HK-2 (cell line): Measurements from ENCODE around the gene ITPR1.

Experiments used
- DNase-seq: peaks from one replicate; pipeline ENCODE4 v3.0.0-alpha.2; 2018; ENCODE audit not compliant: unreplicated experiment

The ITPR1 gene

GRCh38 chr3:4643904-4644547 is 150.9 kb downstream of the ITPR1 start:
- DNase-seq = no peak

- no peak for DNase-seq
Measured at GRCh38 chr3:4644951-4645350, 151.8 kb downstream of the ITPR1 start.

DNA sequence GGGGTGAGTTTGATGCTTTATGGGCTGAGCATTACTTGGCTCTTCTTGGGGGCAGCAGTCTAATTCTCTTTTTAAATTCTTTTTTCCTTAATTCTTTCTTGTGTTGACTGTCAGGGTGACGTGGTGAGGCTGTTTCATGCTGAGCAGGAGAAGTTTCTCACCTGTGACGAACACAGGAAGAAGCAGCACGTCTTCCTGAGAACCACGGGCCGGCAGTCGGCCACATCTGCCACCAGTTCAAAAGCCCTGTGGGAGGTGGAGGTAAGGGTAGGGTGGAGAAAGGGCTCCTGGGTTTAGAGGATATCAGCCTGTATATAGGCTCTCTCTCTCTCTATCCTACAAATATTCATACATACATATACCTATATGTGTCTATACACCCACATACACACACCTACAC is 152.3 kb downstream of the ITPR1 start:
- DNase-seq = no peak

- no peak for DNase-seq
Measured at GRCh38 chr3:4647411-4647810, 154.3 kb downstream of the ITPR1 start.

DNA sequence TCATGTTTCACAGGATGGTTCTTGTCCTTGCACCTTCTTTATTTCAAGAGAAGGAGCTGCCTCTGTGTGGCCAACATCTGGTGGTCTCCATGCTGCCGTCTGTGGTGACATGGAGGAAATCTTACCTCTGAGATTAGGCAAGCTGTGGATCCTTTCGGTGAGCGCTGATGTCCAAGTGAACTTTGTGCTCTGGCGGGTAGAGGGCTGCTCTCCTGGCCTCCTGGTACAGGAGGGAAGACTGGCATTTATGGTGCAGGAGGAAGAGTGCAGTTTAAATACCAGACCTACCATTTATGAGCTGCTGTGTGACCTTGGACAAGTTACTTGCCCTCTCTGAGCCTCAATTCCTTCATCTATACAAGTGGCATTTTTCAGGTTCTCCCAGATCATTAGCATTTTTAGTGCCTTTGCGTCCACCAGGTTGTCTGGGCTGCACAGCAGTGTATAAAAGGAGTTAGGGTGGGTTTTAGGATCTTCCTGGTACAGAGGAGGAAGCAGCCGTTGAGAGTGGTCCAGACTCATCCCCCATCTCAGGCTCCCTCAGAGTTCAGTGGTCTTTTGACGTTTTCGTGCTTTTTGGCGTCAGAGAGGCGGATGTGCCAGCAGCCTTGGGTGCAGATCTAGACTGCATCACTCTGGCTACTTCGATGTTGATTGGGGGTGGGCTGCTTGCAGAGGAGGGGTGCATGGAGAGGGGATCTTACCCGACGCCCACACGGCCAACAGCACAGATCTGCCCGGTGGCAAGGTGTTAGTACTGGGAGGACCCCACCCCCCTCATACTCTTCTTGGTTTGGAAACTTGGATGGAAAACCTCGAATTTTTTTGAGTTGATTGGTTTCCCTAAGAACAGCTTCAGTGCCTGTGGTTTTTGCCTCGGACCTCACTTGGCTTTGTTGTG is 162.2 kb downstream of the ITPR1 start:
- DNase-seq = no peak

DNA sequence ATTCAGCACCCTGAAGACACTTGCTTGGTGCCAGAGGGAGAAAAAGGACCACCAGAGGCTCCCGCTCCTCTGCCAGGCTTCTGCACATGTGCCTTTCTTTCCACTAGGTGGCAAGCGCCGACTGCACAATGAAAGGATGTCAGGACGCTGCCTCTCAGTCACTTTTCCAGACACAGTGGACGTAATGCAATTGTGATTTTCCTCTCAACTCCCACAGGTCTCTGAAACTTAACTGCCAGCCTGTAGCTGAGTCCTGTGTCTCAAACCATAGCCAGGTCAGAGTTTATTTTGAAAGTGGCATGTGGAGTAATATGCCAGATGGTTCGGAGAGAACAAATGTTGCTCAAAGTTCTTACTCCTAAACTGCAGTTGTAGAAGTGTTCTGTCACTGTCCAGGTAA is 162.9 kb downstream of the ITPR1 start:
- peak; percentile 39 for DNase-seq

GRCh38 chr3:4656626-4657328 is 163.6 kb downstream of the ITPR1 start:
- no peak for DNase-seq

- no peak for DNase-seq
Measured at GRCh38 chr3:4660936-4661335, 167.8 kb downstream of the ITPR1 start.

GRCh38 chr3:4664412-4664811 is 171.3 kb downstream of the ITPR1 start:
- no peak for DNase-seq

DNA sequence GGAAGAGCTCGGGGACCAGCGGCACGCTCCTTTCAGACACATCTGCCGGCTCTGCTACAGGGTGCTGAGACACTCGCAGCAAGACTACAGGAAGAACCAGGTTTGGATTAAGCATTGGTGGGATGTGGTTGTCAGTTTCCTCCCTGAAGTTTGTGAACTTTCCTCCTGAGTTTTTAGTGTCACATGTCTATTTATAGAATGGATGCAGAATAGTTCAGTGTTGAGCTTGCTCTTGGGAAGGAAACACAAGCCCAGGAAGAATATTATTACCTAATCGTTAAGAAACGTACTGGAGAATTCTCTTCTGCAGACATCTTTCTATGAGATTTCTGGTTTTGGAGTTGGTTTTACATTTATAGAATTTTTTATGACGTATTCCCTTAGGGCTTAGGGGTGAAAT is 172.0 kb downstream of the ITPR1 start:
- DNase-seq = no peak

DNA sequence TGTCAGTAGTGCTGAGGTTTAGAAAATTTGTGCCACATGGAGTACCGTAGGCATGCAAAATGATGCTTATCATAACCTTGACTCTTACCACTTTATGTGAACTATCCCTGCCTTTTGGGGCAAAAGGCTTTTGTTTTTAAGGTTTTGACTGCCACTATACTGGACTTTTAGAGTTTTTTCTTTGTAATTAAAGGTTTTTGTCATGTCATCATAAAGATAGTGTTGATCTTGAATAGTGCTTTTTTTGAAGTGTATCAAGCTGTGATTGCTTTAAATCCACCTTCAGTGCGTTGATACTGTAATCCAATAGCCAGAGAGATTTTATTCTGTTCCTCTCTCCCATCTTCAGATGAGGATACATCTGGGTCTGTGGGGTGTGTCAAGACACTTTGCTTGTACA is 172.9 kb downstream of the ITPR1 start:
- DNase-seq = no peak

DNA sequence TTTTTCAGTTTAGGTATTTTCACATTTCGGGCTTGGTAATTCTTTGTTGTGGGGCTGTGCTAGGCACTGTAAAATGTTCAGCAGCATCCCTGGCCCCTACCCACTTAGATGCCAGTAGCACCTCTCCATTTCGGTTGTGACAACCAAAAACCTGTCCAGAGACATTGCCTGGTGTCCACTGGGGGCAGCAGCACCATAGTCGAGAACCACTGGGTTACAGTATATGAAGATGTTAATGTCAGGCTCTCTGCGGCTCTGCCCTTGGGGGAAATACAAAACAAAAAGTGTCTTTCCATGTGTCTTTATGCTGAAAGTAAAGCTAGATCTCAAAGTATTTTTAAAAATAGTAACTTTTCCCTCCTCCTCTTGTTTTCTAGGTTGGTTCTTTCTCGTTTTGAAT is 177.2 kb downstream of the ITPR1 start:
- DNase-seq = no peak

DNA sequence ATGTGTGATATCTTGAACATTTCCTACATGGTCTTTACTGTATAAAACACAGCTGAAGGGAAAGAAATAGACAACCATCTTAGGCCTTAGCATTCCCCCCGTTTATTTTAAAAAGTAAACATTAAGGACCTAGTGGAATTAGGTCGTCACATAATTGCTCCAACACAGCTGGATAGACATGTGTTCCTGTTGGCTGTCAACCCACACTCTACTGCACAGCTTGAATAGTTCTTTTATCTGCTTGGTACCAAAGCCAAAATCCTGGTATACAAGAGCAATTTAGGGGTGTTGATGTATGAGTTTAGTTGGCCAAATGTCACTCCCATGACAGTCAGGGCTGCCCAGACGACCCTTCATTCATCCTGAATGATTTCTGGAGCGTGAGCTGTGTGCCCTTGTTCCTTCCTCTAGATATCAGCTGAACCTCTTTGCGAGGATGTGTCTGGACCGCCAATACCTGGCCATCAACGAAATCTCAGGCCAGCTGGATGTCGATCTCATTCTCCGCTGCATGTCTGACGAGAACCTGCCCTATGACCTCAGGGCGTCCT is 179.7 kb downstream of the ITPR1 start:
- DNase-seq = no peak

GRCh38 chr3:4674216-4674615 is 181.1 kb downstream of the ITPR1 start:
- no peak for DNase-seq

GRCh38 chr3:4675704-4676103 is 182.6 kb downstream of the ITPR1 start:
- no peak for DNase-seq

GRCh38 chr3:4678320-4678719 is 185.2 kb downstream of the ITPR1 start:
- DNase-seq = no peak

- DNase-seq = no peak
Measured at GRCh38 chr3:4680227-4680691, 187.1 kb downstream of the ITPR1 start.

GRCh38 chr3:4680871-4681300 is 187.7 kb downstream of the ITPR1 start:
- peak; percentile 41 for DNase-seq

DNA sequence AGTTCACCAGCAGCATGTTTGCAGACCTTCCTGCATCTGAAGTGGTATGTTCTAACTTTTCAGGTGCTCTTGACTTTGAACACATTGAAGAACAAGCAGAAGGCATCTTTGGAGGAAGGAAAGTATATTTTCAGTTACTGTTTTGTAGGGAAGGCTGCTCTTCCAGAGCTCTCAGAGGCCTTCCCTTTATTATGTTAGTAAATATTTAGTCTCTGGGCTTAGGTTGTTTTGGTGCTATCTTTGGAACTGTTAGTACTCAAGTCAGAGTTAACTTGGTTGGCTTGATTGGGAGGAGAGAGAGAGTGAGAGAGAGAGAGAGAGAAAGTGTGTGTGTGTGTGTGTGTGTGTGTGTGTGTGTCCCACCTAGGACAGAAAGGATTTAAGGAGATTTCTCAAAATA is 188.2 kb downstream of the ITPR1 start:
- DNase-seq = no peak

DNA sequence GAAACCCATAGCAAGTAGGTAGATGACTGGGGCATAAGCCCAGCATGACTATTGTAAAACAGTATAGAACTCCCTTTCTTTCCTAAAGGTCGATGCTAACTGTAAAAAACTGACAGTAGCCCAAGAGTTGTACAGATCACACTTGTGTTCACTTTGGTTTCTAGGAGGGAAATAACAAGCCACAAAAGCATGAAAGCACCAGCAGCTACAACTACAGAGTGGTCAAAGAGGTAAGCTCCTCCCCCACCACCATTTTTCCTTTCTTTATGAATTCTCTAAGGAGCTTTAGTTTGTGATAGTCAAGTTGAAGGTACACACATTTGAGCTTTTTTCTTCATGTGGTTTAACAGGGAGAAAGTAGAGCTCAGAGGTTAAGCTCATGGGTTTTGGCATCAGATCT is 191.0 kb downstream of the ITPR1 start:
- DNase-seq = no peak

GRCh38 chr3:4684976-4685375 is 191.8 kb downstream of the ITPR1 start:
- no peak for DNase-seq

DNA sequence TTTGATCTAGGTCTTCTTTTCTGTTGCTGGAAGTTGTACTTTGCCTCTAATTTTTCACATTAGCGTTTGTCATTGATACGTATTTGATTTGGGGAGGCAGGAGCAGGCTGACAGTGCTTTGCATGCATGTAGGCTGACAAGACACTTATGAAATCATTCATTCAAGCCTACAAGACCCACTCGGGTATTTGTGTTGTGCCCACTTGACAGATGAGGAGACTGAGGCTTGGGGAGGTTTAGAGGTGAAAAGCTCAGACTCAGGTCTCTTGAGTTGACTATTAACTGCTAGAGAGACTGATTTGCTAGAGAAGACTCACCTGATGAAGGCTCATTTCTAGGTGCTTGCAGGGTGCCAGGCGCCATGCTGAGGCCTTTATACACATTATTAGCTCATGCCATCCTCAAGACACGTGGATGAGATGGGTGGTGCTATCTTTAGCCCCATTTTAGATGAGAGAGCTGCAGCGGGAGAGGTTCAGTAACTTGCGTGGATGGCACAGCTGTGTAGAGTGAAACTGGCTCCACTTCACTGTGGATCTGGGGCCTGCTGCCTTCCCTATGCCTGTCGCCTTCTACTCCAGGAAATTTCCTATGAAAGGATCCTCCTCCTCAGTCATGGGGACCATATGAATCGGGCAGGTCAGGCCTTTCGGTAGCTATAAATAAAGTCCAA is 192.7 kb downstream of the ITPR1 start:
- no peak for DNase-seq
